Dedifferentiated amniotic fluid mesenchymal stem cell (primary cell): ENCODE data around the gene CAPZA1.

Experiments
- DNase-seq: peaks from one replicate; pipeline ENCODE4 v3.0.0-alpha.2; 2016; ENCODE audit errors: extremely low spot score

Gene CAPZA1

GRCh38 chr1:112715264-112716053, 95.8 kb downstream of the CAPZA1 start, which contains the start of gene PPM1J:
Gene PPM1J, minus strand, starts transcription at chr1:112715332. Its CDS starts 31 bp downstream, at chr1:112715301.
- DNase-seq: peak; percentile 73

GRCh38 chr1:112716133-112716720, 96.6 kb downstream of the CAPZA1 start:
- peak; percentile 93 for DNase-seq

- no peak for DNase-seq
Observed at GRCh38 chr1:112717263-112717873, 97.7 kb downstream of the CAPZA1 start.

- DNase-seq: peak; percentile 59
Observed at GRCh38 chr1:112718691-112719418, 99.2 kb downstream of the CAPZA1 start.

GRCh38 chr1:112719706-112720105, 100.1 kb downstream of the CAPZA1 start:
- DNase-seq: no peak

GRCh38 chr1:112720800-112721199, 101.2 kb downstream of the CAPZA1 start:
- DNase-seq: no peak
